ENCODE data around the gene UBXN10.

DNA sequence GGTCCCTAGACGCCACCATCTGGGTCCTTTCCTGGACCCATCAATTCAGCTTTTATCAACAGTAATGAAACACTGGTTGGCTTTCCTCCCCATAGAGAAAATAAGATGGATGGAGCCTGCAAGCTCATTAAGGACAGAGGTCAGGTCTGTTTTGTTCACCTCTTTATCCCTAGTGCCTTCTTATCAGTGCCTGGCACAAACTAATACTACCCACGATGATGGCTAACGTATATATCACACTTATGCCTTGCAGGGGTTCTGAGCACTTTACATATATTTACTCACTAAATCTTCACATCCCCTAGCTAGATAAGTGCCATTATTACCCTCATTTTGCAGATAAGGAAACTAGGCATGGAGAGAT lies 5.1 kb upstream of the UBXN10 start:
- no peak for TF ChIP-seq POLR2A (IDR thresholded peaks at IDR 0.05)
- no peak for TF ChIP-seq CTCF (IDR thresholded peaks at IDR 0.05)
